Activated naive CD8-positive, alpha-beta T cell treated with anti-CD3 and anti-CD28 coated beads, Interleukin-2, amount 50 U/mL, for 24 hours (primary cell): Measurements from ENCODE around the gene EDNRA.

Source experiments
- ATAC-seq: fragments of 150-1000 bp; cut with Tn5 transposase; one replicate; pipeline ENCODE4 v1.10.0; 2021
- DNase-seq: peaks from one replicate; pipeline ENCODE4 v3.0.0; 2021
- H3K27ac Mint-ChIP-seq: one replicate; pipeline ENCODE4 v1.8.0; 2021; ENCODE audit warnings: mild to moderate bottlenecking, mixed read lengths
- H3K27me3 Mint-ChIP-seq: one replicate; pipeline ENCODE4 v1.8.0; 2021; ENCODE audit warnings: mixed read lengths
- H3K36me3 Mint-ChIP-seq: one replicate; pipeline ENCODE4 v1.8.0; 2021; ENCODE audit warnings: low read depth, mixed read lengths
- H3K4me1 Mint-ChIP-seq: one replicate; pipeline ENCODE4 v1.8.0; 2021; ENCODE audit warnings: mixed read lengths
- H3K4me3 Mint-ChIP-seq: one replicate; pipeline ENCODE4 v1.8.0; 2021; ENCODE audit warnings: mild to moderate bottlenecking, moderate library complexity, mixed read lengths
- H3K9me3 Mint-ChIP-seq: one replicate; pipeline ENCODE4 v1.8.0; 2021; ENCODE audit warnings: mixed read lengths

Gene EDNRA

DNA sequence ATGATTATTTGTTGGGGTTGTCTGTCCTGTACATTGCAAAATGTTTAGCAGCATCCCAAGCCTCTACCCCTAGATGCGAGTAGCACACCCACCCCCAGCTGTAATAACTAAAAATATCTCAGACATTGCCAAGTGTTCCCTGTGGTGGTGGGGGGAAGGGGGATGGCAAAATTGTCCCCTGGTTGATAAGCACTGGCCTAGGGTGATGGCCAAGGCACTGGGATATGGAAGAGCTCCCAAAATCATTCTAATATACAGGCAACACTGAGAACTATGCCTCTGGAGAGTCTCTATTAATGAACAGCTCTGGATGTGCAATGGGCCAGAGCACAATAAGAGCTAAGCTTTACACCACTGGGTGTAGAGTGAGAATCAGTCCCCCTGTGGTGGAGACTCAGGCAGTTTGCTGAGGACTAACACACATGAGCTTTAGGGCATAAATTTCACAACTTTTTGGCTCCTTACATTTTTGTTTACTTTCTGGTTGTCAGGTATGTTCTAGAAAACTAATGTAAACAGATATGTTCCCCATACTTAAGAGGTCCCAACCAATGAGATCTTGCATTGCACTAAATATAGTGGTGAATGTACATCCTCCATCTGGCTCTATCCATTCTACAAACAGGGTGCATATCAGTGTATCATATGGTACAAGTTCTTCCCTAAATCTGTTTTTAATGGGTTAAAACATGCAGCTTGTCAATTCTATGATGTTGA is 34.5 kb downstream of the EDNRA start:
- no peak overlapping the region for H3K4me3 Mint-ChIP-seq
- H3K36me3 Mint-ChIP-seq = no peaks in the 10 kb centered on the region
- ATAC-seq (no peak), DNase-seq (no peak)
- H3K4me1 Mint-ChIP-seq = no peaks in the 10 kb centered on the region
- H3K9me3 Mint-ChIP-seq = no peaks in the 10 kb centered on the region
- no peak overlapping the region for H3K27ac Mint-ChIP-seq
- peaks cover 10% of the 10 kb centered on the region for H3K27me3 Mint-ChIP-seq

DNA sequence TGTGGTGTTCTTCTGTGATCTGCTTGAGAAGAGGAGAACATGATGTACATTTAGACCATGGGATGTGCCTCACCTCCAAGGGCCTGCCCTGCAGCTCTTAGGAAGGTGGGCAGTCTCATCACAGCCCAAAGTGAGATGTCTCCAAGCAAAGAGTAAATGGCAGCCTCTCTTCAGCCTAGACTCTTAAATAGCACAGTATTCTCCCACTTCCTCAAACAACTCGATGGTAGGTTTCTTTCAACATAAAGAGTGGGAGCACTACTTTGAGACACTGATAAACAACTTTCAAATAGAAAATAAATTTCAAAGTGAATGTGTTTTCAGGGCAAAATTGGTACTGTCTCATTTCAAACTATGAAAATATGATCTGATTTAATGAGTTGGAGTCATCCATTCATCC is 35.2 kb downstream of the EDNRA start:
- ATAC-seq = no peak
- Mint-ChIP-seq H3K27me3 (peaks cover 9% of the 10 kb centered on the region), H3K4me3 (no peak overlapping the region), H3K36me3 (no peaks in the 10 kb centered on the region), H3K4me1 (no peaks in the 10 kb centered on the region), H3K27ac (no peak overlapping the region), H3K9me3 (no peaks in the 10 kb centered on the region)
- no peak for DNase-seq

DNA sequence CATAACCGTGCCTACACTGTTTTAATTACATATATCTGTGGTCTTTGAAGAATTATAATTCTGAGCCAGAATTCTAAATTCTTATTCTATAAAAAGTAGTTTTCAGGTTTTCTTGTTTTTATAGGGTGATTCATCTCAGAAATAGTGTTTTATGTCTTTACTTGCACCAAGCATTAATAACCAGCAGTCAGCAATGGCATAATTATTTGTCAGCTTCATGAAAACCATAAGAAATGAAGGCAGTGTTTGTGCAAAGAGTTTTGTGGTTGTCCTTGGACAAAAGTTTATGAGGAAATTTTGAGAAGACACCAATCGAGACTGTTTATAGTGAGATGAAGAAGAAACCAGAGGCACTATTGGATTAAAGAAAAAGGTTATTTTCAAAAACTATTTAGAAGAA is 37.2 kb downstream of the EDNRA start:
- H3K4me1 Mint-ChIP-seq = no peaks in the 10 kb centered on the region
- no peak overlapping the region for H3K4me3 Mint-ChIP-seq
- no peak for ATAC-seq
- no peaks in the 10 kb centered on the region for H3K36me3 Mint-ChIP-seq
- no peak for DNase-seq
- no peak overlapping the region for H3K27ac Mint-ChIP-seq
- no peaks in the 10 kb centered on the region for H3K9me3 Mint-ChIP-seq
- peaks cover 2% of the 10 kb centered on the region for H3K27me3 Mint-ChIP-seq

DNA sequence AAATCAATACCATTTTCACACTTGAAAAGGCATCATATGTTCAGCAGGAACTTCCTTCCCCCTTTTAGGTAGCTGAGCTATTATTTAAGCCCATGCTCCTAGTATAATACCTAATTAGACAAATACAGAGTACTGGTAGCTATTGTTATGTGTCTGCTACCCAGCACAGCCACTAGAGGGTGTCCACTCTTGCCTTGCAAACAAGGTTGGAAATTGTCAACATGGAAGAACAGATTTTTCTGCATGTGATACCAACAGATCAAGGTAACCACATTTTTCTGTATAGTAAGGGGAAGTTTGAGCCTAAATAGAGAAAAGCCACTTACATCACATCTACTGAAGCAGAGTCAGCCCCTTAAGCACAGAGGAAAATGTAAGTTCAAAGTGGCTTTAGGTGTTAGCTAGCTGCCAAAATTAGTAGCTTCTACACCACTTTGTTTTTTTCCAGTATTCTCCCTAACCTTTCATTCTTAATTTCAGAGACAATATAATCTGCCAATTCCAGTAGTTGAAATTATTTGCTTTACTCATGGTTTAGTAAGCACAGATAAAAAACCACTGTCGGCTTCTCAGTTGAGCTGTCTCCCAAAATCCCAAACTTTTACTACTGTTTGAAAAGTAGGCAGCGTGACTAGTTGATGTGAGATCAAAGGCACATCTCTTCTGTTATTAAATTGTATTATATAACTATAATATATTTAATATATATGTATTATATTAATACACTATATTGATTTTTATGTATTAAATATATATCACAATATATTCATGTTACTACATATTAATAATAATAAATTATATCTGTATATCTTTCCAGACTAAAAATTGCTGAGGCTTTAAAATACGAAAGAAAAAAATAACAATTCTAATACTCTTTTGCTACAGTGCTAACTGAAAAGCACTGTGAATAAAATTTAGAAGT is 38.2 kb downstream of the EDNRA start:
- ATAC-seq = peak; percentile 69
- no peaks in the 10 kb centered on the region for H3K36me3 Mint-ChIP-seq
- no peak overlapping the region for H3K27ac Mint-ChIP-seq
- H3K4me1 Mint-ChIP-seq = no peaks in the 10 kb centered on the region
- peak; percentile 44 for DNase-seq
- no peak overlapping the region for H3K4me3 Mint-ChIP-seq
- peaks cover 2% of the 10 kb centered on the region for H3K27me3 Mint-ChIP-seq
- no peaks in the 10 kb centered on the region for H3K9me3 Mint-ChIP-seq

DNA sequence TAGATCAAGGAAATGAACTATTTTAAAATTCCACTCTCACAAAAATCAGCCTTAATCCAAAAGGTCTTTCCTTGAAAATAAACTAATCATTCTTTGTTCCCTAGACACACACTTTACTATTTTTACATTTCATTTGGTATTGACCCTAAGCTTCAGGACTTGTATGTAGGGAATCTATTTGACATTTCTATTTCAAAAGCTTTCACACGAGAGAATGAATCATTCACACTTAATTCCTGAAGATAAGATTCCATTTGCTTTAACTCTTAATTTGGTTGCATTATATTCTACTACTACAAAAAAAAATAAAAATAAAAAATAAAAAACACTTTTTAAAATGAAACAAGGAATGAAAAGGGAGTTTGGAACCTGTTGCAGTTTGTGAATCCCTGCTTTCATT is 43.7 kb downstream of the EDNRA start:
- no peak overlapping the region for H3K27ac Mint-ChIP-seq
- H3K36me3 Mint-ChIP-seq = no peaks in the 10 kb centered on the region
- no peak overlapping the region for H3K4me3 Mint-ChIP-seq
- ATAC-seq = no peak
- no peak for DNase-seq
- no peaks in the 10 kb centered on the region for H3K4me1 Mint-ChIP-seq
- H3K27me3 Mint-ChIP-seq = peaks cover 5% of the 10 kb centered on the region
- no peaks in the 10 kb centered on the region for H3K9me3 Mint-ChIP-seq

DNA sequence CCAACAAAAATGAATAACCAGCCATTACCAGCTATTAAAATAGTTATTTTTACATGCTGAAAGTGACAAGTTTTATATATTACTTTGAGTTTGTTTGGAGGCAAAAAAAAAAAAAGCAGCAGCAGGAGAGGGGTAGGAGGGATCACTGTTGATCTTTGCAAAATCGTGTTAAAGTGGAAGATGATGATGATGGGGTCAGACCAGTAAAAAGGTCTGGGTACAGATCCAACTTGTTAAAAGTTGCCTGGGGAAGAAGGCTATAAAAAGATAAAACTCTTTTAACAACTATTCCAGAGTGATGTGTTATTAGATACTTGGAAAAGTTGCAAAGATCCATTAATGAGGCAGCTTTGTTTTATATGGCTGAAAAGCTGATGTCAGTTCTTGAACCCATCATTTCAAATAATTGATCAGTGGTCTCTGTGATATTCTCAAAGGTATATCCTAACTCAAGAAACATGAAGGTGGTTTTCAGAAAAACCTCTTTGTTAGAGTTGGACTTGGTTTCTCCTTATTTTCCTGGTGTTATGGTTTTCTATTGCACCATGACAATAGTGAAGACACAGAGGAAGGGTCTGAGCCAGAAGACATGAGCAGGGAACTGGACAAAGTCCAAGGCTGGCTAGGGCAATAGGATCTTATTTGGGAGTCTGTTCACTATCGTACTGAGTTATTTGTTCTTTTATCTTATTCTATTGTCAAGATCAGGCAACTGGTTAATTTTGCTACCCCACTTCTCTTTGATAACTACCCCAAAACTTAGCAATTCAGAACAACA is 44.8 kb downstream of the EDNRA start:
- ATAC-seq (no peak), DNase-seq (no peak)
- Mint-ChIP-seq H3K9me3 (no peaks in the 10 kb centered on the region), H3K4me1 (no peaks in the 10 kb centered on the region), H3K4me3 (no peak overlapping the region), H3K27me3 (peaks cover 8% of the 10 kb centered on the region), H3K36me3 (no peaks in the 10 kb centered on the region), H3K27ac (no peak overlapping the region)

DNA sequence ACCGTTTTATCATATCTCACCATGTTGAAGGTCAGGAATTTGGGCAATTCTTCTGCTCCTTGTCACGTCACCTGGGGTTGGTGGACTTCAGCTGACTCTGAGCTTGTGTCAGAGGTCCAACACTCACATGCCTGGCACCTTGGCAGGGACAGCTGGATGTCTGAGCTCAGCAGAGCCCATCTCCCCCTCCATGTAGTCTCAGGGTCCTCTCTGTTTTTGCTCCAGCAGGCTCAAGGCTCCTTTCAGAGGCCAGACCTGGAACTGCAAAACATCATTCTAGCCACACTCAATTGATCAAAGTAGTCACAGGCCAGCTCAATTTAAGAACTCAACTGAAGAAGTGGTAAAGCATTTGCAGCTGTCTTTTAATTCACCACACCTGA is 45.4 kb downstream of the EDNRA start:
- no peaks in the 10 kb centered on the region for H3K9me3 Mint-ChIP-seq
- ATAC-seq = no peak
- no peak overlapping the region for H3K4me3 Mint-ChIP-seq
- H3K27ac Mint-ChIP-seq = no peak overlapping the region
- DNase-seq = no peak
- no peaks in the 10 kb centered on the region for H3K36me3 Mint-ChIP-seq
- peaks cover 9% of the 10 kb centered on the region for H3K27me3 Mint-ChIP-seq
- H3K4me1 Mint-ChIP-seq = no peaks in the 10 kb centered on the region

DNA sequence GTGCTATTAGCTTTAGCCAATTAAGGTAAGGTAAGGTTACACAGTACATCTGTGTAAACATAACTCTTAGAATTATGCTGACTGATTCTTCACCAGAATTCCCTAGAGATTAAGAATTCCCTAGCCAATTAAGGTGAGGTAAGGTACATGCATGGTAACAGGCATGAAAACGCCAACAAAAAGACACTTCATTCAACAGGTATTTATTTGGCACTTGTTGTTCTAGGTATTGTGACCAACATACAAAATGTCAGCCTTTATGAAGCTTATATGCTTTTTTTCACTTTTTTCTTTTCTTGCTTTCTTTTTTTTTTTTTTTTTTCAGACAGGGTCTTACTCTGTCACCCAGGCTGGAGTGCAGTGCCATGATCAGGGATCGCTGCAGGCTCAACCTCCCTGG is 47.2 kb downstream of the EDNRA start:
- H3K9me3 Mint-ChIP-seq = no peaks in the 10 kb centered on the region
- DNase-seq = no peak
- no peaks in the 10 kb centered on the region for H3K4me1 Mint-ChIP-seq
- ATAC-seq = no peak
- no peak overlapping the region for H3K27ac Mint-ChIP-seq
- no peaks in the 10 kb centered on the region for H3K36me3 Mint-ChIP-seq
- H3K27me3 Mint-ChIP-seq = peaks cover 9% of the 10 kb centered on the region
- no peak overlapping the region for H3K4me3 Mint-ChIP-seq

DNA sequence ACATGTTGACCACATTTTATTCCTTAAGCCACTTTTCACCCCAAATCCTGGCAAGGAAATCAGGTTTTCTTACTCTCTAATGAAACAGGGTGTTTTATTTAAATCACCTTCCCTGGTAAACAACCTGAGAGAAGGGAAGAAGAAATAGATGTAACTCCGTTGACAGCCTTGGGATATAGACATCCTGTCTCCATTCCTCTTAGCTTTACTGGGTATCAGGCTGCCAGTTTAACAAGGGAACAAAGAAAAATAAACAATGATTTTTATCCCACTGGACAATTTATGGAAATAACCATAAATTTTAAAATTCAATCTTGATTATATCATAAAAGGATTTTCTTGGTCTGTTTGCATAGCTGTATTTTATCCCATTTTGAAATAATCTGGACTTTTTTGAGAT is 49.2 kb downstream of the EDNRA start:
- Mint-ChIP-seq H3K4me1 (no peaks in the 10 kb centered on the region), H3K4me3 (no peak overlapping the region), H3K27ac (no peak overlapping the region), H3K9me3 (no peaks in the 10 kb centered on the region), H3K27me3 (peaks cover 9% of the 10 kb centered on the region), H3K36me3 (no peaks in the 10 kb centered on the region)
- ATAC-seq (no peak), DNase-seq (no peak)

DNA sequence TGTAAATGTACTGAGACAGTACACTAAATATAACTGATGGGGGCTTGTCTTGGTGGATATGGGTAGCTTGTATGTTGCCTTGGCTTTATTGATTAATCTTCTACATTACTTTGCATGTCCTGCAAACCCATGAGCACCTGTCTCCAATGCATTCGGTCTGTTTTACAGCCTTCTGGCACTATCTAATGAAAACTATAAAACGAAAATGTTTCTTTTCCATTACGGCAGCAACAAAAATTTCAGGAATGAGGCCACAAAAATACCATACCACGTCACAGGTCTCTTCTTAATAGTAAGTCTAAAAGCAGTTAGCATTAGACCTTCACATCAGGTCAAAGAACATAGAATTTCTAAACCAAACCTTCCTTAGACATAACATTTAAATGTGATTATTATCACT is 49.8 kb downstream of the EDNRA start:
- Mint-ChIP-seq H3K27me3 (peaks cover 9% of the 10 kb centered on the region), H3K4me3 (no peak overlapping the region), H3K4me1 (no peaks in the 10 kb centered on the region), H3K9me3 (no peaks in the 10 kb centered on the region), H3K36me3 (no peaks in the 10 kb centered on the region), H3K27ac (no peak overlapping the region)
- ATAC-seq (no peak), DNase-seq (no peak)

DNA sequence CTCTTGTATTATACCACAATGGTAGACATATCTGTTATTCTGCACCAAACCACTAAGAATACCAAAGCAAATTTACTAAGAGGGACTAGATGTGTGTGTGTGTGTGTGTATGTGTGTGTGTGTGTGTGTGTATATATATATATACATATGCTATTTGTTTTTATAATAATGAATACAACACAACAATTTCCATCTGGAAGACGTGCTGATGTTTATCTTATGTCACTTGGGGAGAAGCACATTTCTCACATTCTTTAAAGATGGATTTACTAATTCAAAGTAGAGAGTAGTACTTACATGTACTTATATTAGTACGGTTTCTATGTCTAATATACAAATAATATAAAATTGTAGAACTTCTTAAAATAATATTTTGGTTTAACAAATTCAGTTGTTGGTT is 52.0 kb downstream of the EDNRA start:
- Mint-ChIP-seq H3K4me1 (no peaks in the 10 kb centered on the region), H3K9me3 (no peaks in the 10 kb centered on the region), H3K27me3 (peaks cover 10% of the 10 kb centered on the region), H3K36me3 (no peaks in the 10 kb centered on the region), H3K27ac (no peak overlapping the region), H3K4me3 (no peak overlapping the region)
- DNase-seq = no peak
- ATAC-seq = no peak

DNA sequence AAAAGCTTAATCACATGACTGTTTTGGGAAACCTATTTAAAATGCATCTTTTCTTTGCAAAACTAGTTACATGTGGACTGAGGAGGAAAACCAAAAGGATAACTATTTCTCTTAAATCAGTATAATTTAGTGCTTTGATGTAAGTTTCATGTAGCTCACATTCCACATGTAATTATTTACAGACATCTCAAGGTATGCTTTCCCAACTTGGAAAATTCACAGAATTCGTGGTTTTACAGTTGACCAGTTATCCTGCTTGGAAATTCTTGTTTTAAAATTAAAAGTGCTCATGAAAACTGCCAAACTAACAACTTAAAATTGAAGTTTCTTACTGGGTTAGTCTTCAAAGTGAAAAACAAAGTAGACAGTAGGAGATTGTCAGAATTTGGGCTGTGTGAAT is 52.4 kb downstream of the EDNRA start:
- ATAC-seq (no peak), DNase-seq (no peak)
- Mint-ChIP-seq H3K36me3 (no peaks in the 10 kb centered on the region), H3K27ac (no peak overlapping the region), H3K4me1 (no peaks in the 10 kb centered on the region), H3K4me3 (no peak overlapping the region), H3K9me3 (no peaks in the 10 kb centered on the region), H3K27me3 (peaks cover 10% of the 10 kb centered on the region)

DNA sequence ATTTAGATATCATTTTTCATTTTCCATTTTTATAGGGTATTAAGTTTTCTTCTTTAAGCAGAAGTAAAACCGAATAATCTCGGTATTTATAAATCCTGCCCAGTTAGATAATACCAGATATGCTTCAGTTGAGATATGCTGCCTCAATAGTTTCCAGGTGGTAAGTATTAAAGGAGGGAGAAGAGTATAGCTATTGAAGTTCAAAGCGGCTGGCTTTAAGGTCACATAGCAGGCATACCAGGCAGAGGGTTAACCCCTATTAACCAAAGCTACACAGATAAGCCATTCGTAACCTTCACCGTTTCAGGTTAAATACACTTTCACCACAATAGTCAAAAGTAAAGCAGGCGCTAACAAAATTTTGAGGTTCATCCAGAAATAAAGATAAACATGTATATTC is 54.2 kb downstream of the EDNRA start:
- Mint-ChIP-seq H3K27ac (no peak overlapping the region), H3K4me3 (no peak overlapping the region), H3K4me1 (no peaks in the 10 kb centered on the region), H3K36me3 (no peaks in the 10 kb centered on the region), H3K27me3 (peaks cover 10% of the 10 kb centered on the region), H3K9me3 (no peaks in the 10 kb centered on the region)
- no peak for DNase-seq
- no peak for ATAC-seq

DNA sequence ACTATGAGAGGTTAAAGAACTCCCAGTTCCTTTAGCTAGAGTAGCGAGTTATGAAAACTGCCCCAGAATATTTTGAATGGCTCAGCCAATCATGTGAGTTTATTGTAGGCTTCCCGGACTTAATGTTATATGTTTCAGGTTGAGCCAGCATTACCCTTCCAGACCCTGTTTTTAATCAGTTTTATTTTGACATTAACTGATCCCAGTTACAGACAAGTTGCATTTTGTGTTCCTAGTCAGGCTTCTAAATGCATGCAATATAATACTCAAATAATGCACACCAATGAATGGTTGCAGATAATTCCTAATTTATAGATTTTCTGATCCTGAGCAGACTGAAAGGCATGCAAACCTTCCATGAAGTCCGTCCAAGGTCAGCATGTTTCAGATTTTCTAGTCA is 57.8 kb downstream of the EDNRA start:
- Mint-ChIP-seq H3K27ac (no peak overlapping the region), H3K9me3 (no peaks in the 10 kb centered on the region), H3K4me3 (no peak overlapping the region), H3K4me1 (no peaks in the 10 kb centered on the region), H3K36me3 (no peaks in the 10 kb centered on the region), H3K27me3 (peaks cover 7% of the 10 kb centered on the region)
- DNase-seq (no peak), ATAC-seq (no peak)

DNA sequence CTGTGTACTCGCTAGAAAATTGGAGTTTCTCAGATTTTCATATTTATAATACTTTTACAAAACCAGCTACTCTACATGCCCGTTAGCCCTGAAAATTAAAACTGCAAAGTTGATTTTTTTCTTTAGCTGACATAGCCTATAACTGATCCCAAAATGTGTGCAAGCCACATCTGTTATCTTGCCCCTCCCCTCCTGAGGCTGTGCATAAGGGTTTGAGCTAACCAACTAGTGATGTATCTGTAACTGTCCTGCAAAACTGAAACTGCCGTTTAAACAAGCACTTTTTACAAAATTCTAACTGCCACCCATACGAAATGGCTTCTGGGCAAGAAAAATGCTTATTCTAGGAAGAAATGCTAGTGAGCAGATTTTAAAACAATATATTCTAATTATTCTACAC is 59.1 kb downstream of the EDNRA start:
- no peak for ATAC-seq
- Mint-ChIP-seq H3K27me3 (peaks cover 7% of the 10 kb centered on the region), H3K9me3 (no peaks in the 10 kb centered on the region), H3K4me1 (no peaks in the 10 kb centered on the region), H3K4me3 (no peak overlapping the region), H3K36me3 (no peaks in the 10 kb centered on the region), H3K27ac (no peak overlapping the region)
- DNase-seq = no peak
